H1 (cell line): ENCODE data around the gene CEMP1. TPM values are rescaled to one million over a fixed set of nuclear protein-coding genes. Genes with fewer than 3 reads are reported as not detected.

Source experiments
- ASH2L ChIP-seq: fragments of 200-600, 300-600 bp; sonication (generic); IDR thresholded peaks from one replicate; pipeline ENCODE4 v1.7.1; 2017; ENCODE audit warnings: low read length
- CHD2 ChIP-seq: IDR thresholded peaks from 2 replicates; pipeline ENCODE4 v1.6.1; 2012; ENCODE audit warnings: low read length, improper control_type of control experiment
- CREB1 ChIP-seq: IDR thresholded peaks from 2 replicates; pipeline ENCODE4 v1.6.1; 2012; ENCODE audit warnings: inconsistent platforms
- E2F6 ChIP-seq: IDR thresholded peaks from 2 replicates; pipeline ENCODE4 v1.6.1; 2012; ENCODE audit warnings: inconsistent platforms
- EGR1 ChIP-seq: IDR thresholded peaks from 2 replicates; pipeline ENCODE4 v1.6.1; 2011; ENCODE audit warnings: low read depth, low read length, borderline replicate concordance
- POLR2AphosphoS5 ChIP-seq: IDR thresholded peaks from 2 replicates; pipeline ENCODE4 v1.6.1; 2011; ENCODE audit warnings: low read depth, low read length
- SP1 ChIP-seq: IDR thresholded peaks from 2 replicates; pipeline ENCODE4 v1.6.1; 2011; ENCODE audit warnings: low read depth, low read length
- SP2 ChIP-seq: IDR thresholded peaks from 2 replicates; pipeline ENCODE4 v1.6.1; 2012; ENCODE audit warnings: mild to moderate bottlenecking, low read length, inconsistent platforms
- TAF1 ChIP-seq: IDR thresholded peaks from 2 replicates; pipeline ENCODE4 v1.6.1; 2011; ENCODE audit warnings: mild to moderate bottlenecking, low read depth, low read length
- TAF7 ChIP-seq: optimal IDR thresholded peaks from 2 replicates; pipeline ENCODE3; 2011; ENCODE audit warnings: low read depth, mild to moderate bottlenecking, inconsistent platforms, low read length, moderate library complexity, borderline replicate concordance
- TBP ChIP-seq: IDR thresholded peaks from 2 replicates; pipeline ENCODE4 v1.6.1; 2011; ENCODE audit warnings: low read depth, low read length, improper control_type of control experiment
- TCF12 ChIP-seq: IDR thresholded peaks from 2 replicates; pipeline ENCODE4 v1.6.1; 2011; ENCODE audit warnings: low read depth, mild to moderate bottlenecking, low read length
- YY1 ChIP-seq: IDR thresholded peaks from 2 replicates; pipeline ENCODE4 v1.6.1; 2011; ENCODE audit warnings: low read depth, mild to moderate bottlenecking, low read length
- polyA plus RNA-seq, 7 experiments: library from polyadenylated mRNA; depleted of rRNA in 3 of 7; stranded (reverse) in 5 of 7; unstranded in 2 of 7; fragments of >200 nt in 5 of 7; fragments of 200-250 nt in 2 of 7; gene quantifications; 1 replicate in 5 of 7; 2 replicates in 1 of 7; 4 replicates in 1 of 7; pipeline versions ENCODE4 v1.2.1 to v1.2.3, GENCODE V29; 2011 to 2013; ENCODE audit warnings: missing spikeins in 2 of 7, mixed read lengths in 2 of 7
- total RNA-seq: library from RNA; stranded (reverse); fragmentation: NEBNext Ultra II Directional; extraction: Animal tissue kit (Norgen Biotek cat#: 25700); gene quantifications from 2 replicates; pipeline ENCODE4 v1.2.1, GENCODE V29; 2021

CEMP1 gene
- total and polyA plus RNA-seq, 2 of the 8 experiments (the other 6 are each of a cell fraction or from before 2014, with no cell fraction given) = not detected

GRCh38 chr16:2537451-2538379 lies 6.5 kb upstream of the CEMP1 start, which contains the start of gene PDPK1 (continued):
- 0 out of 2 replicates have a peak, but pooled peaks have one; percentile 12 for TF ChIP-seq CHD2
- peak; percentile 31 for TF ChIP-seq ASH2L
- peak; percentile 24; the same call in 1 of the 2 replicates for TF ChIP-seq SP2
- peak; percentile 87; the same call in 1 of the 2 replicates for TF ChIP-seq YY1
- peak; percentile 76 for TF ChIP-seq TAF7
- TF ChIP-seq E2F6 = no peak
- TF ChIP-seq POLR2AphosphoS5 = peak; percentile 43; the same call in 1 of the 2 replicates
- no peak for TF ChIP-seq TCF12
- peak; percentile 35; the same call in 1 of the 2 replicates for TF ChIP-seq TBP
- TF ChIP-seq CREB1 = peak; percentile 68
- TF ChIP-seq TAF1 = peak; percentile 74
- peak; percentile 33; the same call in 1 of the 2 replicates for TF ChIP-seq EGR1
- TF ChIP-seq SP1 = 0 out of 2 replicates have a peak, but pooled peaks have one; percentile 21
- TF ChIP-seq, all 59 proteins: peak for 17
